ENCODE data around the gene PSMD14.

The PSMD14 gene

GRCh38 chr2:161352719-161353118 lies 44.5 kb downstream of the PSMD14 start:
- Histone ChIP-seq H3K4me3 (ENCODE audit: low read depth in 1 of 2, low read length in 1 of 2) (no peak overlapping the region), H3K9me3 (no peaks in the 10 kb centered on the region), H3K27ac (no peak overlapping the region), H3K4me1 (ENCODE audit: control insufficient read depth in 1 of 2, insufficient read depth in 1 of 2, low read depth in 1 of 2, low read length in 1 of 2) (no peaks in the 10 kb centered on the region), H3K27me3 (no peaks in the 10 kb centered on the region), H3K36me3 (no peaks in the 10 kb centered on the region)
- no peak for TF ChIP-seq CTCF (IDR thresholded peaks at IDR 0.05)

- TF ChIP-seq CTCF (IDR thresholded peaks at IDR 0.05): no peak
- H3K4me1 ChIP-seq (ENCODE audit: control insufficient read depth in 1 of 2, insufficient read depth in 1 of 2, low read depth in 1 of 2, low read length in 1 of 2): no peaks in the 10 kb centered on the region
- H3K9me3 ChIP-seq: no peaks in the 10 kb centered on the region
- H3K4me3 ChIP-seq (ENCODE audit: low read depth in 1 of 2, low read length in 1 of 2): no peak overlapping the region
- no peaks in the 10 kb centered on the region for H3K27me3 ChIP-seq
- no peaks in the 10 kb centered on the region for H3K36me3 ChIP-seq
- H3K27ac ChIP-seq: no peak overlapping the region
Measured at GRCh38 chr2:161353543-161353942, 45.3 kb downstream of the PSMD14 start.

GRCh38 chr2:161354106-161354505 lies 45.9 kb downstream of the PSMD14 start:
- Histone ChIP-seq H3K4me1 (ENCODE audit: control insufficient read depth in 1 of 2, insufficient read depth in 1 of 2, low read depth in 1 of 2, low read length in 1 of 2) (no peaks in the 10 kb centered on the region), H3K27ac (no peak overlapping the region), H3K36me3 (no peaks in the 10 kb centered on the region), H3K4me3 (ENCODE audit: low read depth in 1 of 2, low read length in 1 of 2) (no peak overlapping the region), H3K27me3 (no peaks in the 10 kb centered on the region), H3K9me3 (no peaks in the 10 kb centered on the region)
- TF ChIP-seq CTCF (IDR thresholded peaks at IDR 0.05): no peak

GRCh38 chr2:161355106-161355505 lies 46.9 kb downstream of the PSMD14 start:
- H3K27ac ChIP-seq: no peak overlapping the region
- H3K9me3 ChIP-seq: no peaks in the 10 kb centered on the region
- H3K4me1 ChIP-seq (ENCODE audit: control insufficient read depth in 1 of 2, insufficient read depth in 1 of 2, low read depth in 1 of 2, low read length in 1 of 2): no peaks in the 10 kb centered on the region
- no peak overlapping the region for H3K4me3 ChIP-seq (ENCODE audit: low read depth in 1 of 2, low read length in 1 of 2)
- H3K36me3 ChIP-seq: no peaks in the 10 kb centered on the region
- no peak for TF ChIP-seq CTCF (IDR thresholded peaks at IDR 0.05)
- H3K27me3 ChIP-seq: no peaks in the 10 kb centered on the region

- Histone ChIP-seq H3K27me3 (no peaks in the 10 kb centered on the region), H3K4me1 (ENCODE audit: control insufficient read depth in 1 of 2, insufficient read depth in 1 of 2, low read depth in 1 of 2, low read length in 1 of 2) (no peaks in the 10 kb centered on the region), H3K4me3 (ENCODE audit: low read depth in 1 of 2, low read length in 1 of 2) (no peak overlapping the region), H3K9me3 (no peaks in the 10 kb centered on the region), H3K27ac (no peak overlapping the region), H3K36me3 (no peaks in the 10 kb centered on the region)
- no peak for TF ChIP-seq CTCF (IDR thresholded peaks at IDR 0.05)
Measured at GRCh38 chr2:161355983-161356382, 47.8 kb downstream of the PSMD14 start.

GRCh38 chr2:161357097-161357496 lies 48.9 kb downstream of the PSMD14 start:
- Histone ChIP-seq H3K4me3 (ENCODE audit: low read depth in 1 of 2, low read length in 1 of 2) (no peak overlapping the region), H3K9me3 (no peaks in the 10 kb centered on the region), H3K36me3 (no peaks in the 10 kb centered on the region), H3K27me3 (no peaks in the 10 kb centered on the region), H3K4me1 (ENCODE audit: control insufficient read depth in 1 of 2, insufficient read depth in 1 of 2, low read depth in 1 of 2, low read length in 1 of 2) (no peaks in the 10 kb centered on the region), H3K27ac (no peak overlapping the region)
- no peak for TF ChIP-seq CTCF (IDR thresholded peaks at IDR 0.05)
